Activated CD4-positive, CD25-positive, alpha-beta regulatory T cell treated with anti-CD3 and anti-CD28 coated beads, Interleukin-2, amount 50 U/mL, for 16 hours (primary cell): ENCODE measurements around the gene TEX30.

ENCODE experiments used
- DNase-seq: peaks from one replicate; pipeline ENCODE4 v3.0.0-alpha.2; 2020; ENCODE audit warnings: low read depth, low spot score

TEX30 gene

DNA sequence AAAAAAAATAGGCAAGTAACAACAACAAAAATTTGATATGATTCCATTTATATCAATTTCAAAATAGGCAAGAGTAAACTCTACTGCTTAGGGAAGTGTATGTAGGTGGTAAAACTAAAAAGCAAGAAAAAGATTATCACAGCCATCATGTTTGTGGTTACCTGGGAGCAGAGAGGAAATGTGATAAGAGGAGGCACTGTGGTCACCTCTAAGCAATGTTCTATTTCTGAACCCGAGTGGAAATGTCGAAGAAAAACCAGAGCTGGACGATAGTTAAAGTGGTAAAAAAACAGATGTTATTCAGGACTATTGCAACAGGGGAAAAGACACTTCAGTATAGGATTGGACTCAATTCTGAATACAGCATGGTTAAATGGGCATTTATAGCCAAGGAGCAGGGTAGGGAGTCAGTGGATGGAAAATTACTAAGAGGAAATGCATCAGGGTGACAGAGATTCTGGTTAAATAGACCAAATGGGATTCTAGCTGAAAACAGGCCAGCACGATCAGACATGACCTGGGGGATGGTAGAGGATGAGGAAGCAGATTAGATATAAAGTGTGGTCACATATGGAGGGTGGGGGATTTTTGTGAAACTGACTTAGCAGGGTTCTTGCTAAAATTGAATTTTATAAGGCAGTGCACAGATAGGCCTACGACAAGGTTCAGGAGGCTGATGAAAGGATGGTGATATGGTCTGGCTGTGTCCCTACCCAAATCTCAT, 6.0 kb upstream of the TEX30 start:
- no peak for DNase-seq

DNA sequence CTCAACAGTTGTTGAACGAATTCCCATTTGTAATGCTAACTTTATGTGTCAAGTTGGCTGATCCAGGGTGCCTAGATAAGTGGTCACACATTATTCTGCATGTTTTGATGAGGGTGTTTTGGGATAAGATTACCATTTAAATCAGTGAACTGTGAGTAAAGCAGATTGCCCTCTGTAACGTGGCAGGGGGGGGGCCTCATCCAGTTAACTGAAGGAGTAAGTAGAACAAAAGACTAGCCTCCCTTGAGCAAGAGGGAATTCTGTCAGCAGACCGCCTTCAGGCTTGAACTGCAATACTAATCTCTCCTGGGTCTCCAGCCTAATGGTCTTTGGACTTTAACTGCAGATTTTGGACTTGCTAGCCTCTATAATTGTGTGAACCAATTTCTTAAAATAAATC, 4.2 kb upstream of the TEX30 start:
- DNase-seq: no peak

DNA sequence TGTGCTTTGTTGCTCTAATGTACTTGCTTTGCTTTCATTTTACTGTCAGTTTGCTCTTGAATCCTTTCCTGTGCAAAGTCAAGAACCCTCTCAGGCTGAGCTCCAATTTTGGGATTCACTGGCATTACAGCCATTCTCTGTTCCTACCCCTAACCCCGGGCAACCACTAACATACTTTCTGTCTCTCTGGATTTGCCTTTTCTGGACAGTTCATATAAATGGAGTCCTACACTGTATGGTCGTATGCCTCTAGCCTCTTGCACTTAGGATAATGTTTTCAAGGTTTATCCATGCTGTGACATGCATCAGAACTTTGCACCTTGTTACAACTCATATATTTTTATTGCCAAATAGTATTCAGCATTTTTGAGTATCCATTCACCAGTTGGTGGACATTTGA, 2.7 kb upstream of the TEX30 start:
- DNase-seq: no peak

DNA sequence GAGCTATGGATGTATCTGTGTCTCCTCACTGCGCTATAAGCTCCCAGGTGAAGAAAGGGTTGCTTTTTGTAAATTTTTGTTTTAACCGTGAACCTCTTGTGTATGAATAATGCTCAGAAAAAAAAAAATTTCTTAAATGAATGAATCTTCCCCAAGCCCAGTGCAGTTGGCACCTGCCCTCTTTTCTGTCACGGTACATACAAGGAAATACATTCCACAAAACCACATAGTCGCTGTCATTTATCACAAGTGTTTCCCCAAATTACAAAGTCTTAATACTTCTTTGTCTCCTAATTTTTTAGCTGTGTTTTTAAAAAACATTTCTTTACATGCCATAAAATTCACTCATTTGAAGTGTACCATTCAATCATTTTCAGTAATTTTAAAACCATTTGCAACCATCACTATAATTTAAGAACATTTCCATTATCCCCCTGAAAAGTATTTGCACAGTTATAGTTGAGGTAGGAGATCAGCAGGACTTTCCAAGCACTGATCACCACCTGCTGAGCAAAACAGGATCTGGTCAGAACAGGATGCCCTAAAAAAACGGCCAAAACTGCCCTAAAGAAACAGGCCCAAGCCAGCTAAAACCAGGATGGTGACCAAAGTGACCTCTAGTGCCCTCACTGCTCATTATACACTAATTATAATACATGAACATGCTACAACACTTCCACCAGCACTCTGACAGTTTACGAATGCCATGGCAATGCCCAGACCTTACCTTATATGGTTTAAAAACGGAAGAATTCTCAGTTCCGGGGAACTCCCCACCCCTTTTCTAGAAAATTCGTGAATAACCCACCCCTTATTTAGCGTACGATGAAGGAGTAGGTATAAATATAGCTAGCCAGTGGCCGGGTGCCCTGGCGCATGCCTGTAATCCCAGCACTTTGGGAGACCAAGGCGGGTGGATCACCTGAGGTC, 1.3 kb upstream of the TEX30 start:
- DNase-seq: no peak

DNA sequence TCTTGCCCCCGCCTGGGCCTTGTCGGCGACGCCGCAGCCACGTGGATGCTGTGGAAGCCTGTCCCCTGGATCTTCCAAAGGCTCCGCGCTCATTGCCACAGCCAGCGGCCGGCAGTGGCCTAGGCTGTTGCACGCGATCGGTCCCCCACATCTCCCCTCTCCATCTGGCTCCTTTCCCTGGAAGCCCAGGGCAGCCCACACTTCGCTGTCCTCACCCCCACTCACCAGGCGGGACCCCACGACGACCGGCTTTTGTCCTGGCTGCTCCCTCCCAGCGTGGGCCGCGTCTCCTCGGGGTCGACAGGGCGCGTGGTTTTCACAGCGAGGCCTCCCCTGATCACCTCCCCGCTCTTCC, 605 bp upstream of the TEX30 start:
- DNase-seq: no peak

DNA sequence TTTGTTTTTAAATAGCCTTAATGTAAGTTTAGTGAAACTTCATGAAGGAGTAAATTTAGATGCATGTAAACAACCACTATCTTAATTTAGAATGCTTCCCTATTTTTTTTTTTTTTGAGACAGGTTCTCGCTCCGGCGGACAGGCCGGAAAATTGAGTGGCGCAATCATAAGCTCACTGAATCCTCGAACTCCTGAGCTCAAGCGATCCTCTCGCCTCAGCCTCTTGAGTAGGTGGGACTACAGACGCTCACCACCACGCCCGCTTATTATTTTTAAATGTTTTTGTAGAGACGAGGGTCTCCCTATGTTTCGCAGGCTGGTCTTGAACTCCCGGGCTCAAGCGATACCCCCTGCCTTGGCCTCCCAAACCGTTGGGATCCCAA, 1.6 kb downstream of the TEX30 start:
- no peak for DNase-seq

DNA sequence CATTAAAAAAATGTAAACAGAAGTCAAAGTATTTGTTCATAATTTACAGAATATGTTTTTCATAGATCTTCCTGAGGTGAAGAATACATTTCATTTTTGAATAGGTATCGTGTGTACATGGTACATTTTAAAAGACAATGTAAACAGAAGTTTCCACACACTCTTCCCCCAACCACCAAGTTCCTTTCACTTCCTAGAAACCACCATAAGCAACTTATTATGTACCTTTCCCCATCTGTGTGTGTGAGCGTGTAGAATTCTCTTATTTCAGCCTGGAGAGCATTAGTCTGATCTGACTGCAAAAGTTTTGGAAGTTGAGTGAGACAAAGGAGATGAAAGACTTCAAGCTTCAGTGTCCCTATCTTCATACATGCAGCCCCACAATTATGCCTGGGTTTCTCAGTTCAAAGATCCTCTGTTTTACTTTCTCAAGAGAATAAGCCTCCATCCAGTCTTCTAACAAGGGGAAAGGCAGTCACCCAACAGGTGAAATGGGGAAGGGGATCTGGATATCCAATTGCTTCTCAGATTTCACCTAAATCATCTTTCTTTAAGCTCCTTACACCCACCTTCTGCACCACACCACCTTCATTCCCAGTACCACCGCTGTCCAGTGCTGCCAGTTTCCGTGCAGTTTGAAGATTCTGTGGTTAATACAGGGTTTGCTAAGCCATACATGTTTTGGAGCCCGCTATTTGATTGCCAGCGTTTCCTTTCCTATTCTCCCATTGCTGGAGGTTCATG, 2.1 kb downstream of the TEX30 start:
- DNase-seq: no peak

DNA sequence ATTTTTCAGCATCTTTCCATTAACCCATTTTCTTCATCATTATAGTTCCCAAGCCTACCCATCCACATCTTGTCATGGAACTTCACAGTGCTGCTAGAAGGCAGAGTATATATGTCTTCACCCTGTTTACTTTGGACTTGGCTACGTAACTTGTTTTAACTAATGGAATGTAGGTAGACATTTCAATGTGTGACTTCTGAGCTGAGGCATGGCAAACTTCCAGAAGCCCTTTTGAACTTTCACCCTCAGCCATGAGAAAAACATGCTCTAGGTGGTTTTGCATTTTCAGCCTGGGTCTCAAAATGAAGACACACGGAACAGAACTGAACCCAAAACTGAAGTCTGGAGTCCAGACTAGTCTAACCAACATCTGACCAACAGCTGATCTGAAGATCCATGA, 3.2 kb downstream of the TEX30 start:
- DNase-seq: no peak

DNA sequence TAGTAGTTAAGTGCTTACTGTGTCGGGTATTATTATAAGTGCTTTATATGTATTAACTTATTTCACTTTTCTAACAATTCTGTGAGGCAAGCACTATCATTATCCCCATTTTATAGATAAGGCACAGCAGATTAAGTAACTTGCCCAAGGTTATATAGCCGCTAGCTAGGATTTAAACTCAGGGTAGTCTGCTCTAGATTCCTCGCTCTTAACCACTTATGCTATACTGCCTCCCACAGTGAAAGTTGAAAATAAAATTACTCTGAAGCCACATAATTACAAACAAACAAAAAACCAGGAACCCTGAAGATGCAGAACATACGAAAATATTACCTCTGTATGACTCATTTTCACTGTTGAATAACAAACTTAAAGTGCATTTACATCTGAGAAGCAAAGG, 3.9 kb downstream of the TEX30 start:
- DNase-seq: no peak

DNA sequence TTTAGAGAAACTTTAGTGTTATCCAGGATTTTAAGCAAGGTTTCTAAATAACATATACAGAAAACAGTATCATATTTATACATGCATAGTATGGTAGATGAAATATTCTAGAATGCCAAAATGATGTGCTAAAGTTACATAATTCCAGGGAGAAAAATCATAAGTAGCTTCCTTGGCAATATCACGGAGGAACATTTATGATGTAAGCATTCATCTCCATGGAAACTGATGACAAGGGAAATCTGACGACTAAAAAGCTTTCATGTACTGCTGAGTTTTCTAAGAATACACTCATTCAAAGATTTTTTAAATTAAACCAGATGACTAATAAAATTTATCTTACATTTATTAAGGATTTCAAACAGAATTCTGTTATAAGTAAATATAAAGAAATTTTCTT, 4.7 kb downstream of the TEX30 start:
- no peak for DNase-seq

DNA sequence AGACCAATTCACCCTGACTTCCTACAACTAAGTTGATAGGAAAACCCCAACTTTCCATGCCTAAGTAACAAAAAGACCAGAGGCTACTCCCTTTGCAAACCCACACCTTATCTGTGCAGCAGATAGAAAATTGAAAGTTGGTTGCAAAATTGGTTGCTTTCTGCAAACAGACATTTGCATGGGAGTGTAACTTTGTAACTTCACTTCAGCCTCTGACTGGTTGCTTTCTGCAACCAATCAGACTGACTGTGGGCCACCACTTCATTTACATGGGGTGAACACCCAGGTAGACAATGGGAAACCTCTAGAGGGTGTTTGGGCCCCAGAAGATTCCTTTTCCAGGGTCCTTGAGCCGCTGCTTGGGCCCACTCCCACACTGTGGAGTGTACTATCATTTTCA, 9.8 kb downstream of the TEX30 start:
- DNase-seq: no peak

DNA sequence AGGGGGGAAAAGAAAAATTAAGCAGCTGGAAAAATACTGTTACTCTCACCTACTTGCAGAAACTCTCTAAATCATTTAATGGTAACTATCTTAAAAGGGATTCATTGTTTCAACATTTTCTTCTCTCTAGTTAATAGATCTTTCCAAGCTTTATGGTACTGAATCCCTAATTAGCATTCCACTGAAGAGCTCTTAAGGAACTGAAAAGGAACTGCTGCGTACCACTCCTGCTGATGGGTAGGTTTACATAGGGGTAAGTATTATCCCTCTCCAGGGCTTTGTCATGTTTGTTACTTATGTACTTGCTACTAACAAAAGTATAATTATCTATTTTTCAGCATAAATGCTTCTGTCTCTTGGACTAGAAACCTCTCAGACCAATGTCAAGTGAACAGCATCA, 12.5 kb downstream of the TEX30 start:
- no peak for DNase-seq

DNA sequence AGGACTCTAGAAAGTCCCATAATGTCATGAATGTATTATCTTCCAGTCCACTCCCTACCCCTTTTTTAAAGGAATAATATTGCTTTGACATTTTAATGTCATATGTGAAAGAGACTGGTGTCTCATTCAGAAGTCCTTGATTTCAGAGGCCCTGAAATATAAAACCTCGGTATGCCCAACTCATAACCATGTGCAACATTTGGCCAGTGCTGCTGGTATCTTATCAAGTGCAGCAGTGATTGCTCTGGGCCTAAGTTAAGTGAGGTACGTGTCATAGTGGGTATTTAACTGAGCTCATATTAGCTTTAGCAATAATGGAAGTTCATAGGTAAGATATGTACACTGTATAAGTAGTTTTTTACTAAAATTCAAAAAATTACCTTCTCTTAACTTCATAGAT, 14.7 kb downstream of the TEX30 start:
- no peak for DNase-seq

DNA sequence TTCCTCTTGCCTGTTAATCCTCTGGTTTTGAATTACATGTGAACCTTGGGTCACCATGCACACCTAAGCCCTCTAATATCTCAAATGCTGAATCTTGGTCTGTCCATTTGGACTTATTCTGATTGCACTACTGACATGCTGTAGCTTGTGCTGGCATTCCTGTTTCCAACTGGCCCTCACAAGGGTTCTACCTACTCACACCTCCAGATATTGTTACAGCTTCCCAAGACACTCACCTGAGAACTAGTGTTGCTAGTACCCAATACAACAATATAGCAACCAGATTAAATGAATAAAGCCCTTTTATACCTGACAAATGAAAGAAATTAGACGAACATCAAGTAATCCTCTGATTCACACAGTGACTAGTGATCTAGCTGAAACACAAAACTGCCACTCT, 16.6 kb downstream of the TEX30 start:
- DNase-seq: no peak

DNA sequence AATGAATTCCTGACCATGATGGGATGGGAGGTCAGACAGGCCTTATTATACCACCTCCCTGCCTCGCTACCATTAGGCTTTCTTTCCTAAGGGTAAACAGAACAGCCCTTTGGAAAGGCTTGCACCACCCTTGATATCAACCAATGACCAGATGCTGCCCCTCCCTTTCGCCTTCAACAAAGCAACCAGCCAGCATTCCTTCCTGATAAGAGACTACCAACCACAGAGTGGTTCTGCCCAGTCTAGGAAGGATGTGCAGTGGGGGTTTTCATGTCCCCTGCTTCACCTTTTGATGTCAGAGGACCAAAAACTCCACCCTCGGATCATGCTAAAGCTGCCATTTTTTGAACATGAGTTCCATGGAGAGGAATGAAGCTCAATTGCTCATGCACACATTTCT, 21.7 kb downstream of the TEX30 start:
- DNase-seq: no peak

DNA sequence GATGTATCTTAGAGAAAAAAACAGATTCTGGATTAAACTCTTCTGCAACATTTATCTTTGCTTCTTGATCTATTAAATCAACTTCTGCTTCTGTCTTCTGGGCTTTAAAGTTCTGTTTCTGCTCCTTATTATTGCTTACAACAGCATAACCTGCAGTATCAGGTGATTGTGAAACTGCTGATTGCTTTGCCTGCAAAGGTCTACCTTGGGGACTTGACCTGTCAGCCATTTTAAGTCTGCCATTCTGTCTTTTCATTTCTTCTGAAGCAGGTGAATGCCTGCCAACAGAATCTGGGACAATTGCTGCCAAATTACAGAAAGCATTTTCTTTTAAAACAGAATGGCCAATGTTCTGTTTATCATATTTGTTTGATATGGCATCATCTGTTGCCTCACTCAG, 31.1 kb downstream of the TEX30 start:
- DNase-seq: no peak

DNA sequence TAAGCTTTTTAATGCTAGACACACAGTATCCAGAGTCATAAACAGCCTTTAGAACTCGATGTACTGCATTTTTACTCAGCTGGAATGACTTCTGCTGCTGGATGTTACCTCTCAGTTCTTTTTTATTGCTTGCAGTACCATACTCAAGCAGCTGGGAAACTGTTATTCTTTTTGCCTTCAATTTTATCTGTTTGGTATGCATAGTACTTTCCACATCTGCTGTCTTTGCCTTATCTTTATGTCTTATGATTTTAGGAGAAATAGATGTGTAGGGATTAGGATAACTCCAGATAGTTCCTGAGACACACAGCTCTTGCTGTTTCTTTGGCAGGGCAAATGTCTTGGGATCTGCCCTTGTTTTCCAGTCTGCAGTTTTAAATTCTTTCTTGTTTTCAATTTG, 31.5 kb downstream of the TEX30 start:
- no peak for DNase-seq

DNA sequence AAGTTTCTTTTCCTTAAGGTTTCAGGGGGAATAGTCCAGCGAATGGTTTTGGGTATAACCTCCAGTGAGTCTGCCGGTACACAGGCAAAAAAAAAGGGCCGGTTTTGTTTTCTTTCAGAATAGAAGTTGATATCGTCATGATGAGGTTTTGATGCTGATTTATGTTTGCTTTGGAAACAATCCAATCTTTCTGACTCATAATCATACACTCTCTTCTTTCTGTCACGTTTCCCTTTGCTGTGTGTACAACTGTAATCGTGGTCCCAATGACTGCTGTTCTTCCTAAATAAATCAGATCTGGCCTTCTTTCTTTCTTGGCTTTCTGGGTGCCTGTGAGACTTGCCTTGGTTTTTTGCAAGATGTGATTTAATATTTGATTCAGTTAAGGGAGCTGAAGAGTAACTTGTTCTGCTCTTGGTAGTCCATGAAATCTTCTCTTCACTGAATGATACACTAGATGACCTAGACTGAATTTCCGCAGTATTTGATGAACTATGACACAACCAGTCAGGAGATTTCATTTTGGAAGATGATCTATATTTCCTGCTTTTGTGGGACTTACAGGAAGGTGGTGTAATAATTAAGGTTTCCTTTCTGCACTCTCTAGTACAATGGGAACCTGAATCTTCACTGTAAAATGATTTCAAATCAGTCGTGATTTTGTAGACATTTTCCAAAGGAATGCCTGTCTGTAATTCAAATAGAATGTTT, 43.9 kb downstream of the TEX30 start:
- DNase-seq: no peak

DNA sequence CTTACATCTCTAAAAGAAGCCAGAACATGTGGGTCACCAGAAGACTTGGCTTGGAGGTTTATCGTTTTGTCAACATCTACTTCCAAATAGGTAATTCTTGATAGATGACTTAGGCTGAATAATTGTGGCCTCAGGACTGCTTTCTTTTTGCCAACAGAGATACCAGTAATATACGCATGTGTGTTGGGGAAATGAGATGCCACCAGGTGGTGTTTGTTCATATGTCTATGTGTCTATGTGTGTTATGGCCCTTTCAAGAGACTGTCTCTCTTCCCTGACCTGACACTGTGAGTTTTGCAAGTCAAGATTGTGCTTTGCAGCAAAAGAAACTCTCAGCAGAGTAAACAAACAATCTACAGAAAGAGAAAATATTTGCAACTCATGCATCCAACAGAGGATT, 47.2 kb downstream of the TEX30 start:
- no peak for DNase-seq

DNA sequence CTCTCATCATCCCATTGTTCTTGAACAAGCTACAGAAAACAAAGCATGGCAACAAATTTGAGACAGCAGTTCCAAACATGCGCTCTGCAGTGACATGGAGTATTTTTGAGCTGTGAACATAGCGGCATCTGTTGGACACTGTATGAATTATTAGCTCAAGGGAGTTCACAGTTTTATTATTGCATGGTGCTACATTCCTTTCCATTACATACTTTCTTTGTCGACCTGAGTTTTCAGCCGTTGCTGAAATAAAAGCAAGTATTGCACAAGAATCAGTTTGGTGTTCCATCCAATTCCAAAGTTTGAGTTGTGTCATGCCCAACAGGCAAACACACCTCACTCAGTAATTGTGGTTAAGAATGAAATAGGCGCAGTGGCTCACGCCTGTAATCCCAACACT, 48.7 kb downstream of the TEX30 start:
- no peak for DNase-seq

DNA sequence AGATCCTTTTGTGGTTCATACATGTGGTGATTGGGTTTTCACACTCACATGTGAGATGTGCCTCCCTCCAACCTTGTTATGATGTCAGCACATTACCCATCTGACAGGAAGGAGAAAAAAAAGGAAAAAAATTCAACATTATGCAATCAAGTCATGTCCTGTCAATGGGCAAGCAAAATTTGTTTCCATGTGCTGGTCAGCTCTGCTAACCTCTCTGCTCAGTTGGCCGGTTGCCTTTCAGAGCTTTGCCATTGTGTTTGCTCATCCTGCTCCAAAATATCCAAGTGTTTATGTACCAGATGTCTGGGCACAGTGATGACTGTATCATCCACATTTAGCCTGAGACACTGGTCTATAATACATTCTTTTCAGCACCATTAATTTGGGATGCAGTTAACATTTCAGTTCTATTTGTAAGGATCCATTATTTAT, 51.8 kb downstream of the TEX30 start:
- no peak for DNase-seq

DNA sequence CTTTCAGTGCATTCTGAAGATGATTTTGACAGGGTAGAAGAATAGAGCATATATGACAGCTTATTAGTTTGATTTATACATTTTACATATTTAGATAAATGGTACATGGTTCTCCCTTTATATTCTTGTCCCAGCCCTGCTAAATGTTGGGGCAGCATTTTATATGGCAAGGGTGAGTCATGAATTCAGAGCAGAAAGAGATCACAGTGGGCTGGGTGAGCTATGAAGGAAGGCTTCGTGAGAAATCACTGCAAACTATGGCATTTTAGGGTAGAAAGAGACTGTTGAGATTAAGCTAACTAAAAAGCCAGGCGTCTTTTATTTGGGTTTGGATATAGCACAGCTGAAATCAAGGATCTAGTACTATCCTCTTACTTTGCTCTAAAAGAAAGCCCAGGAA, 54.8 kb downstream of the TEX30 start:
- DNase-seq: no peak
